Esophagus muscularis mucosa (tissue), 4 donors: ENCODE data around the gene POFUT2.

ENCODE experiments used
- EP300 ChIP-seq: sonication (generic); formaldehyde crosslinking; IDR thresholded peaks from one replicate; pipeline ENCODE4 v1.6.1; 2017; ENCODE audit warnings: antibody characterized with exemption
- POLR2A ChIP-seq: fragments of 450-650 bp; IDR thresholded peaks from one replicate; pipeline ENCODE4 v1.6.1; 2017; ENCODE audit warnings: antibody characterized with exemption, moderate library complexity, mild to moderate bottlenecking, low read depth
- POLR2AphosphoS5 ChIP-seq, 2 donors: sonication (generic); formaldehyde crosslinking; IDR thresholded peaks; one replicate each; pipeline ENCODE4 v1.6.1; 2017; ENCODE audit warnings: antibody characterized with exemption in 2 of 2
- TF ChIP-seq, protein P1 (sequence below), 3 experiments: fragments of 200-600 bp in 2 of 3; fragments of 450-650 bp in 1 of 3; sonication (generic) in 2 of 3; IDR thresholded peaks; one replicate each; pipeline ENCODE4 v1.5.1; 2017 to 2019; ENCODE audit warnings: antibody characterized with exemption in 3 of 3, mild to moderate bottlenecking in 2 of 3, moderate library complexity in 1 of 3

DNA sequence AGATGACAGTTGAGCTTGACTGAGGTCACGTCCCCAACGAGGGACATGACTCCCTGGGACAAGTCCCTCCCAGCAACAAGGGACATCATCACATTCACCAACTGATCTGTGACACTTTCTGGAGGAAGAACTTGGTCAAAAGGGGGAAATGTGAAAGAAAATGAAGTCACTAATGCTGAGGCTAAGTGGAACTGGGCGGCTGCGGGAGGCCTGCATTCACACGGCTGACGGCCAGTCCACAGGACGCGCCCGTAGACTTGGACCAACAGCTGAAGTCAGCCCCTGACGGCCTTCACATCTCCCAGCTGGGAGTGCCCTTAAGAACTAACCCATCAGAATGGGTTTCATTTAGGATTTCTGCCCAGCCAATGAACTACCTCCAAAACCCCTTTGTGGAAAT, 26.6 kb downstream of the POFUT2 start:
- TF ChIP-seq, protein P1, sequence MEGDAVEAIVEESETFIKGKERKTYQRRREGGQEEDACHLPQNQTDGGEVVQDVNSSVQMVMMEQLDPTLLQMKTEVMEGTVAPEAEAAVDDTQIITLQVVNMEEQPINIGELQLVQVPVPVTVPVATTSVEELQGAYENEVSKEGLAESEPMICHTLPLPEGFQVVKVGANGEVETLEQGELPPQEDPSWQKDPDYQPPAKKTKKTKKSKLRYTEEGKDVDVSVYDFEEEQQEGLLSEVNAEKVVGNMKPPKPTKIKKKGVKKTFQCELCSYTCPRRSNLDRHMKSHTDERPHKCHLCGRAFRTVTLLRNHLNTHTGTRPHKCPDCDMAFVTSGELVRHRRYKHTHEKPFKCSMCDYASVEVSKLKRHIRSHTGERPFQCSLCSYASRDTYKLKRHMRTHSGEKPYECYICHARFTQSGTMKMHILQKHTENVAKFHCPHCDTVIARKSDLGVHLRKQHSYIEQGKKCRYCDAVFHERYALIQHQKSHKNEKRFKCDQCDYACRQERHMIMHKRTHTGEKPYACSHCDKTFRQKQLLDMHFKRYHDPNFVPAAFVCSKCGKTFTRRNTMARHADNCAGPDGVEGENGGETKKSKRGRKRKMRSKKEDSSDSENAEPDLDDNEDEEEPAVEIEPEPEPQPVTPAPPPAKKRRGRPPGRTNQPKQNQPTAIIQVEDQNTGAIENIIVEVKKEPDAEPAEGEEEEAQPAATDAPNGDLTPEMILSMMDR (IDR thresholded peaks at IDR 0.05), result no peak
- no peak for TF ChIP-seq POLR2A
- no peak for TF ChIP-seq POLR2AphosphoS5 (IDR thresholded peaks at IDR 0.05)
- no peak for TF ChIP-seq EP300
